GM10248 (cell line): ENCODE data around the gene AKAP13.
"Not testable (repeated sequence)": the region's sequence is repeated elsewhere in the genome, so short reads cannot be mapped to it uniquely, and the experiment has no call there.

Experiments
- CTCF ChIA-PET: fragments of 300-600 bp; sonication (Branson Sonifier 250); formaldehyde crosslinking; extraction: SDS; loops from one replicate; lab custom pipeline; 2021; ENCODE audit warnings: antibody characterized with exemption; lab: Yijun Ruan, JAX
- POLR2A ChIA-PET: fragments of 350-650 bp; sonication (Branson Sonifier 250); formaldehyde crosslinking; extraction: SDS; loops from one replicate; lab custom pipeline; 2020; ENCODE audit warnings: antibody characterized with exemption; lab: Yijun Ruan, JAX
- DNase-seq: peaks from one replicate; pipeline ENCODE4 v3.0.0; 2012; ENCODE audit errors: extremely low spot score
- TF ChIP-seq, protein P1 (sequence below): IDR thresholded peaks from 2 replicates; pipeline ENCODE4 v1.5.1; 2012; ENCODE audit warnings: mild to moderate bottlenecking, low read depth; ENCODE audit errors: extremely low read depth, missing control alignments, control extremely low read depth

AKAP13 gene

DNA sequence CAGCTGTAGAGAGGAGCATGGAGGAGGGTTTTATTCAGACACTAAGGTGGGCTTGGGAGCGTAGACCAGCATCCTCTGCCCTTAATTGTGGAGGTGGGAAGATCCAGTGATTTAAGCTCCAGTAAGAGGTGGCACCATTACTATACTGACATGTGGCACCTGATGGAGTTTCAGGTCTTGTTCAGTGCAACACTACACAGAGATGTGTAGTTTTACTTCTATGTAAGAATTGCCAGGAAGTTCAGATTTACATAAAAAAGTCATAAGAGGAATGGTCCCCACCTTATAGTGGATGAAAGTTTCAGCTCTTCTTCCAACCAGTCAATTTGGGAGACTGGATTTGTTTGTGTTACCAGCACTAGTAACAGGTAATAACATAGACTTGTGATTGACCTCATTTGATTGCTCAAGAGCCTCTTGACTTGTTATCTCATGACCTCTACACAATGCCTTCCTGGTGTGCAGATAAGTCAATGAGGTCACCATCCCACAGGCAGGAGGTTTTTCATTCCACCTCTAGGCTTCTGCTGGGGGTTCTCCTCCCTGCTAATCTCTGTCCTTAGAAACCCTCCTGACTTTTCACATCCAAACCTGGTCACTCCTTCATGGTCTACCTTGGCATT is 33.8 kb upstream of the AKAP13 start:
- ChIA-PET POLR2A (interaction anchor here (1.0 kb wide), 1 partner anchor 28 kb away, joined by 3 read pairs; no protein-coding TSS in a partner anchor), CTCF (interaction anchor here (0.9 to 1.3 kb wide), 3 partner anchors 10 to 28 kb away, joined by 3 to 4 read pairs (median 3); no protein-coding TSS in a partner anchor)
- not testable (repeated sequence) for DNase-seq

DNA sequence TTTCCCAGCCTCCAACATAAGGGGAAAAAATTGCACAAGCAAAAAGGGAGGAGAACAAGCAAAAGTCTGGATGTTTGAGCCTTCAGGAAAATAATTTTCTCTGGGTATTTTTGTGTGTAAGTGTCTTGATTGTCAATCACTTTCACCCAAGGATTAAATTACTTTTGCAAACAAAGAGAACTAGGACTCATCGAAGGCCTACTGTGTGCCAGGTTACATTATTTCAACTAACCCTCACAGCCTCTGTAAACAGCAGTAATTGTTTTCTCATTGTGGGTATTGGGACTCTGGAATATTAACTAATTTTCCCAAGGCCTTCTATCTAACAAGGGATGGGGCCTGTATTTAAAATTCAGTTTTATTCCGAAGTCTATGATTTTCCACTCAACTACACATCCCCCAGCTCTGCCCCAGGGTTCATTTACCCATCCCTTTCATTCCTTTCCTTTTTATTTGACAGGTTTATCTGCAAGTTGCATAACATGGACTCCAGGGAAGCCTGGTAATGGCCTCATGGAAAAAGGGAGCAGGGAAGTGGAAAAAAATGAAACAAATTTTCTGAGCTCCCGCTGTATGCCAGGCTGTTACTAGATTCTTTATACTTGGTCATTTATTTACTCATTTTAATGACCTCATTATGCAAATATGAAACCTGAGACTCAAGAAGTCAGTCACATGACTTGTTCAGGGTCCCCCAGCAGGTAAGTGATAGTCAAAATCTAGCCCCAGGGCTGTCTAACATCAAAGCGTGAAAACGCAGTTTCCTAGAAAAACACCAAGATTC is 32.9 kb upstream of the AKAP13 start:
- CTCF ChIA-PET = interaction anchor here (1.3 kb wide), 1 partner anchor 29 kb away, joined by 3 read pairs; no protein-coding TSS in a partner anchor
- POLR2A ChIA-PET = not testable (repeated sequence)

GRCh38 chr15:85348048-85348766 is 32.2 kb upstream of the AKAP13 start:
- POLR2A ChIA-PET, DNase-seq, CTCF ChIA-PET: not testable (repeated sequence)

More for the DNA sequence above, 32.9 kb upstream of the AKAP13 start:
- not testable (repeated sequence) for DNase-seq

DNA sequence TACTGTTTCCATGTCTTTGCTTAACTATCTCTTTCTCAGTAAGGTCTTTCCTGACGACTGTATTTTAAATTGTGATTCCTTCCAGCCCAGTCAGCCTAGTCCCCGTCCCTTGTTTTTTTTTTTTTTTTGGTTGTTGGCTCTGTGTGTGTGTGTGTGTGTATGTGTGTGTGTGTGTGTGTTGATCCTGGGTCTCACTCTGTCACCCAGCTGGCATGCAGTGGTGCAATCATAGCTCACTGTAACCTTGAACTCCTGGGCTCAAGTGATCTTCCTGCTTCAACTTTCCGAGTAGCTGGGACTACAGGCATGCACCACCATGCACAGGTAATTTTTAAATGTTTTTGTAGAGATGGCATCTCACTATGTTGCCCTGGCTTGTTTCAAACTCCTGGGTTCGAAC is 31.3 kb upstream of the AKAP13 start:
- DNase-seq, POLR2A ChIA-PET, CTCF ChIA-PET: not testable (repeated sequence)

DNA sequence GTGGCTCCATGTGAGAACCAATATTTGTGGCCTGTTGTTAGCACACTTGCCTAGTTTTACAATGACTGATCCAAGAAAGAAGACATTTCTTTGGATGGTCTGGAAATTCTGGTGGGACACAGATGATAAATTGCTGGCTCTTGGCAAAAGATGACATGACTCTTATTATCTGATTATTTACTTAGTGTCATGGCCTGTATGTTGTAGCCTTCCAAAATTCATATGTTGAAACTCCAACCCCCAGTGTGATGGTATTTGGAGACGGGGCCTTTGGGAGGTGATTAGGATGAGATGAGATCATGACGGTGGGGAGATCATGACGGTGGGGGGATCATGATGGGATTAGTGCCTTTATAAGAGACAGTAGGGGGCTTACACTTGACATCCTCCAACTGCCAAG is 30.0 kb upstream of the AKAP13 start:
- POLR2A ChIA-PET = no interaction called here
- CTCF ChIA-PET = interaction anchor here (0.6 kb wide), 1 partner anchor 17 kb away, joined by 3 read pairs; no protein-coding TSS in a partner anchor
- TF ChIP-seq, protein P1, sequence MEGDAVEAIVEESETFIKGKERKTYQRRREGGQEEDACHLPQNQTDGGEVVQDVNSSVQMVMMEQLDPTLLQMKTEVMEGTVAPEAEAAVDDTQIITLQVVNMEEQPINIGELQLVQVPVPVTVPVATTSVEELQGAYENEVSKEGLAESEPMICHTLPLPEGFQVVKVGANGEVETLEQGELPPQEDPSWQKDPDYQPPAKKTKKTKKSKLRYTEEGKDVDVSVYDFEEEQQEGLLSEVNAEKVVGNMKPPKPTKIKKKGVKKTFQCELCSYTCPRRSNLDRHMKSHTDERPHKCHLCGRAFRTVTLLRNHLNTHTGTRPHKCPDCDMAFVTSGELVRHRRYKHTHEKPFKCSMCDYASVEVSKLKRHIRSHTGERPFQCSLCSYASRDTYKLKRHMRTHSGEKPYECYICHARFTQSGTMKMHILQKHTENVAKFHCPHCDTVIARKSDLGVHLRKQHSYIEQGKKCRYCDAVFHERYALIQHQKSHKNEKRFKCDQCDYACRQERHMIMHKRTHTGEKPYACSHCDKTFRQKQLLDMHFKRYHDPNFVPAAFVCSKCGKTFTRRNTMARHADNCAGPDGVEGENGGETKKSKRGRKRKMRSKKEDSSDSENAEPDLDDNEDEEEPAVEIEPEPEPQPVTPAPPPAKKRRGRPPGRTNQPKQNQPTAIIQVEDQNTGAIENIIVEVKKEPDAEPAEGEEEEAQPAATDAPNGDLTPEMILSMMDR = no peak
- DNase-seq = no peak

DNA sequence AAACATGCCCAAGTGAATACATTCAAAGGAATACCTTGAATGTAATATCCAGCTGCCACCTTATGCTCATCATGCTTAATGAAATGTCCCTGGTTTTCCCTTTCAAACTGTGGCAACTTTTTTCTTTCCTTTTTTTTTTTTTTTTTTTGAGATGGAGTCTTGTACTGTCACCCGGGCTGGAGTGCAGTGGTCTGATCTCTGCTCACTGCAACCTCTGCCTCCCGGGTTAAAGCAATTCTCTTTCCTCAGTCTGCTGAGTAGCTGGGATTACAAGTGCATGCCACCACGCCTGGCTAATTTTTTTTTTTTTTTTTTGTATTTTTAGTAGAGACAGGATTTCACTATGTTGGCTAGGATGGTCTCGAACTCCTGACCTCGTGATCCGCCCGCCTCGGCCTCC is 28.9 kb upstream of the AKAP13 start:
- DNase-seq, POLR2A ChIA-PET, CTCF ChIA-PET: not testable (repeated sequence)

GRCh38 chr15:85351965-85352364 is 28.4 kb upstream of the AKAP13 start:
- TF ChIP-seq, protein P1 = no peak
- ChIA-PET CTCF (no interaction called here), POLR2A (no interaction called here)
- DNase-seq = no peak

DNA sequence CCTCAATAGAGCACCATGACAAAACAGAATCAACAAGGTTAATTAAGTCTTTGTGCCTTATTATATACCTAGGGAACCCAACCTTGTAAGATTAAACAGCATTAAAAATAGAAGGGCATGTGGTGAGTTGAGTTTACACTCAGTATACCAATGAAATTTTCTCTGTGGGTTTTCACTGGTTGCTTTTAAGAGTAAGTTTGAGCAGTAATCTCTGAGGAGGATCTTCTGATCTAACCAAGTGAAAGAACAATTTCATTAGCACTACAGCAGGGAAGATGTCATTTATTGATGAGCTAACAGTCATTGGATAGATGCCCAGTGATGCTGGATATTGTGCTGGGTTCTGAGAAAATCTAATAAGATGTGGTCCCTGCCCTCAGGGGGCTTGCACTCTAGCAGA is 26.9 kb upstream of the AKAP13 start:
- ChIA-PET CTCF (interaction anchor here (1.3 to 3.6 kb wide), 3 partner anchors 9 to 57 kb away, joined by 3 to 9 read pairs (median 4); no protein-coding TSS in a partner anchor), POLR2A (no interaction called here)
- TF ChIP-seq, protein P1 = no peak
- DNase-seq = no peak

DNA sequence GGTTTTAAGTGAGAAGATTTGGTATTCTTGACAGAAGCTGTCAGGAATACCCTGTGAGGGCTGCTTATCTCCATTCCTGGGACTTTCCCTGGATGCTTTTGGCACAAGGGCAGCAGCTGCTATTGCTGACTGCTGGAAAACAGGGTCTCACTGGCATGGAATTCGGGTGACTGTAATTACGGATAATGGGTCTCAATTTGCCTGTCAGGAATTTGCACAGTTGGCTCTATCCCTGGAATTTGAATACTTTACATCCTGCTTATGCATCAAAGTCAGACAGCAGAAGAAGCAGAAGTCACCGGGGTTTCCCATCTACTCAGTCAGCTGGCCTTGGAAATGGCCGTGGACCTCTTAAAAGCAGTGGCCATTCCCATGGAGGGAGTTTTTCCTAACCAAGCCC is 25.9 kb upstream of the AKAP13 start:
- TF ChIP-seq, protein P1 = no peak
- ChIA-PET POLR2A (no interaction called here), CTCF (interaction anchor here (1.0 to 3.6 kb wide), 4 partner anchors 14 to 58 kb away, joined by 3 to 9 read pairs (median 5); no protein-coding TSS in a partner anchor)
- no peak for DNase-seq
